ENCODE data around the gene LBX2.
A peak's percentile ranks its signal among the peaks of the same experiment; 100 is the strongest.

The LBX2 gene, protein sequence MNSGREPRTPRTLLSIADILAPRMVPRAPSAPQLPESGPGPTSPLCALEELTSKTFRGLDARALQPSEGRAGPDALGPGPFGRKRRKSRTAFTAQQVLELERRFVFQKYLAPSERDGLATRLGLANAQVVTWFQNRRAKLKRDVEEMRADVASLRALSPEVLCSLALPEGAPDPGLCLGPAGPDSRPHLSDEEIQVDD

DNA sequence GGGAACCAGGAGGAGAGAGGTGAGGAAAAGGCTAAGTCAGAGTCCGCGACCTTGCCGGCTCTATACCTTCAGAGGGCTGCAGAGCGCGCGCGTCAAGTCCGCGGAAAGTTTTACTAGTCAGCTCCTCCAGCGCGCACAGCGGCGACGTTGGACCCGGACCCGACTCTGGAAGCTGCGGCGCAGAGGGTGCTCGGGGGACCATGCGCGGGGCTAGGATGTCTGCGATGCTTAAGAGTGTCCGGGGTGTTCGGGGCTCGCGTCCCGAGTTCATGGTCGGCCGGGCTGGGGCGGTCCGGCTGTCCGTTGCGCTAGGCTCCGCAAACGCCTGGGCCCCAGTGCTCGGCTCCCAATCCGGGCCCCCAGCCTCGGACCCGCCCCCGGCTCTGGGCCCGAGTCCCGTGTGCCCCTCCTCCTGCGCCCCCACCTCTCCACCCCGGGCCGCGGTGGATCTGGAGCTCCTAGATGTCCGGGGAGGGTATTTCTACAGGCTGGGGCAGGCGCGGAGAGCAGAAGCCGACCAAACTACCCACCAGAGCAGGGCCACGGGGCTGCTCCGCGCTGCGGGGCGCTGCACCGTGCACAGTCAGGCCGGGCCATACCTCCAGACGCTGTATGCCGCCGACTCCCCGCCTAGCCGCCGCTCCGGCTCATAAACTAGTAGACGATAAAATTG lies at the start of gene LBX2:
LBX2 (minus strand) TSS at position 337 of the 673 bp plus-strand sequence; CDS start at position 271, 66 bp downstream.
- no peak for DNase-seq

DNA sequence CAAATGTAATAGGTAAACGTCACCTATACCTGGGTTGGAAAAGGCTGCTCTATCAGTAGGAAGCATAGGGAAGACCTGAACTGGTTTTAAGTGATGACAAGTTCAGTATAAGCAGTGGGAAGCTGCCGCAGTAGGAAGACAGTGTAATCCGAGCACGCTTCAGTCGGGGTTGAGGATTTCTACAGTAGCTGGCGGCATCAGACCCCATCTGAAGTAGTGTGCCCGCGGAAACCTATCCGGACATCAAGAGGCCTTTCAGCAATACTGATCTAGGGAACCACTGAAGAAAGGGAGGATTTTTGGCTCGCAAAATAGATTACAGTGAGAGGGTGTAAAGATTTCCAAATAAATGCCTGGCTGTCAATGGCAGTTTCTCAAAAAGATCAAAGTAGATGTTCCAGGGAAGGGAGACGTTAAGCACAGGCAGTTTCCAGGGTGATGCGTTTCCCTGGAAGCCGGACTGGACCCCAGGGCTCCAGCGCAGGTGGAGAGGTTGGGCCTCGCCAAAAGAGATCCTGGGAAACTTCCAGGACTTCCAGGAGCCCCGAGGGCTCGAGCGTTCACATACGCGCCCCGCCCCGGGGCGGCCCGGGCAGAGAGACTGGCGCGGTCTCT lies 49.0 kb upstream of the LBX2 start:
- no peak for DNase-seq

DNA sequence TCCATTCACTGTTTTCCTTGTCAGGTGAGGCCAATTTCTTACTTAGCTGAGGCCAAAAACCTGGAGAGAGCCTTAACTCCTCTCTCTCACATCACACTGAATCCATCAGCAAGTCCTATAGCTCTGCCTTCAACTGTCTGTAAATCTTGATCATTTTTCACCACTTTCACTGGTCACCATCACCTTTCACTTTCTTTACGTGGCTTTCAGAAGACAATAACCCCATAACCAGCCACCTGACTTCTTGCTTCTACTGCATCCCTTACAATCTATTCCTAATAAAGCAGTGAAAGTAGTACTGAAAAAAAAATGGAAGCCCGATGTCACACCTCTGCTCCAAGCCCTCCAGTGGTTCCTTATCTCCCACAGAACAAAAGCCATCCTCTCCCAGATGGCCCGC lies 46.6 kb upstream of the LBX2 start:
- no peak for DNase-seq

DNA sequence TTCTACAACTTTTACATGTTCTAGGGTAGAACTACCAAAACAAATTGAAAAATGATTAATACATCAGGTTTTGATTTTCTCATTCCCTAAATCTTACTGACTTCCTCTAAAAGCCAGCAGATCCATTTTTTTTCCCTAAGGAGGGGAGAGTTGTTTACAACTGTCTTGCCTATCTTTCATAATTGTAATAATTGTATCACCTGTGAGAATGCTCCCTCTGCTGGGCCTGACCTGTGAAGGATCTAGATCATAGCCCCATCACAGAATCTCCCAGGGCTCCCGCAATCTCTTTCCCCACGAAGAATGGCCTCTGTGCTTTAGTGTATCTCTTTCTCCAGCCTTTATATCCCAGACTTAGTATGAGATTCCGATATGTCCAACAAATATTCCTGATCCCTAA lies 45.2 kb upstream of the LBX2 start:
- DNase-seq: no peak

DNA sequence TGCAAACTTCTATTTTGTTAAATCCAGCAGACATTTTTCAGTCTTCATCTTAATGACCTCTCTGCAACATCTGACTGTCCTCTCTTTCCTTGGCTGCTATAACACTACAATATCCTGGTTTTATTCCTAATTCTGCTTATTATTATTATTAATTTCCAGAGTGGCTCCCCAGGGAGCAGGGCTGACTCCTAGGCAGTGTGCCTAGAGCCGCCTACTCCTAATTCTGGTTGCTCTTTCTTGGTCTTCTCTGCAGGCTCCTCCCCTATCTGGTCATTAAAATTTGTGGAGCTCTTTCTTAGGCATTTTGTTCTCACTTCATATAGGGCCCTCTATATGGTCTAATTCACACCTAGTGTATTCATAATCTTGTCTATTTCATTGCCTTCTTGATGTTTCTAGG lies 43.6 kb upstream of the LBX2 start:
- DNase-seq: no peak

DNA sequence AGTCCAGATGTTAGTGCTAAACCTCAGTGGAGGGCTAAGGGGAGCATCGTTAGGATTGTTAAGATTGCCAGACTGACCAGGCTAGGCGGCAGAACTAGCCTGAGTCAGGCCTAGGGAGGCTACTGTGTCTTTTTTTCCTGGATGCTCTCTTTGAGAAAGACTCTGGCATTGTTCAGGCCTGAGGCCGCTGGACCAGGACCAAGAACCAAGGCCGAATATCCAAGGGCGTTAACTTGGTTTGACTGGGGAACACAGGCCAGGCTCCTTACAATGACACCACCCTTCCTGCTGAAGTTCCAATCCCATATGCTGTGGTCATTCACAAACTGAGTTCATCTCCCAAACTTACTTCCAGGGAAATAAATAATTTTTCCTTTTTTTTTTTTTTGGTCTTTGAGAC lies 40.9 kb upstream of the LBX2 start:
- no peak for DNase-seq

DNA sequence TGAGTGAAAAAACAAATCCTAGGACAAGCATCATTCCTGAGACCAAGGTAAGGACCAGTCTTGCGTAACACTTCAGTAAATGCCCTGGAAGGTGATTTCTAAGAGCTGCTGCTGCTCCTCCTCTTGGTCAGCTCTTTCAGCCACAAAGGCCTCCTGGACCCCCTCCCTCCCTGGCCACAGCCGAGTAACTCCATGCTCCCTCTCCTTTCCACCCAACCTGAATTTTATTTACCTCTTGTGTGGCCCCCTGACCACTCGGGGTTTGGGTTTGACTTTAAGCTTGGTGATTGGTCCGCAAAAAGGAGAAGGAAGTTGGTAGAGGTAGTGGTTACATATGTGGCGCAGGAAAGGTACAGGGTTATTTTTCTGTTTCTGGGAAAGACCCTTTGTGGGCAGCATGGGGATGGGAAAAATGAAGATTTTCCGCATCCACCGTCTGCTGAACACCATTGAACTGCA lies 39.5 kb upstream of the LBX2 start:
- DNase-seq: no peak

DNA sequence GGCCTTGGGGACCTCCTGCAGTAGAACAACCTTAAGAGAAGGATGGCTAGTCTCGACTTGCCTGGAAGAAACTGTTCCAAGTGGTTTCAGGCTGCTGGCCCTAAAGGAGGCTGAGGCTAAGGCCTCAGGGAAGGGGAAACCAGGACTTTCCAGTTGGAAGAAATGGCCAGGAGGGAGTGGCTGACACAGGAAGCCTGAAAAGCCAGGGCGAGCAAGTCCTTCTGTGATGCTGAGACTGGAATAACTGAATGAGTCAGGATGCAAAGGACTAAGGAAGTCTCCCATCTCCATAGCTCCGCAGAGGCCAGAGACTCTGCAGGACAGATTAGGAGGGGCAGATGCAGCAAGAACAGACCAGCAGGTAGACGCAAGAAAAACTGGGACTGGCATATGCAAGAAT lies 37.7 kb upstream of the LBX2 start:
- DNase-seq: no peak

DNA sequence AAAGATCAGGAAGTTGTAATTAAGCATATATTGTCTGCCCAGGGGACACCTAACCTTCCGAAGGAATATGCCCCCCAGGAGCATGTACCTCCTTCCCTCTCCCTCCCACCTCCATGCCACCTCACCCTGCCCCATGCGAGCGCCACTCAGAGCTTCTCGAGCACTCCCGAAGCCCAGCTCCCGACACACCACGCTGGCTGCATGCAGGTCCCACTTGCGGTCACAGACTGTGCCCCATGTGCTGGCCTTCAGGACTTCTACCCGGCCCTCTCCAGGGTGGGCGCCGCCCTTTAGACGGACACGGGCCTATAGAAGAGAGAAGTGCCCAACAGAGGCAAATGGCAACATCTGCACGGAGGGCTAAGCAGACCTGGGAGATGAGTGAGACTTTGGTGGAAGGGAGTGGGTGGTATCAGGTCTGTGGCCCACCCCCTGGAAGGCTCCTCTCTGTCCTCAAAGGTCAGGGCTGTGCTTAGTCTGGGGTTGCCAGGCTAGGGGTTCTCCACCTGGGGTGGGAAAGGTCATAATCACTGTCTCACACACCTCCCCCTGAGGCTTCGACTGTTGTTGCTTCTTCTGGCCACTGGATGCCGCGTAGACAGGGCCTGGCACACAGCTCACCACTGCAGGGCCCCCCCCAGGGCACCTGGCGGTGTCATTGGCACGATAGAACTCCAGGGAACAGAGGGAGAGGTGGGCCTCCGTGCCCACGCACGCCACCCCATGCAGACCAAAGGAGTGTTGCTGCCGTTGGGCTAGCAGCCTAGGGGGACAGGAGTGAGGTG lies 37.0 kb upstream of the LBX2 start:
- DNase-seq: no peak

DNA sequence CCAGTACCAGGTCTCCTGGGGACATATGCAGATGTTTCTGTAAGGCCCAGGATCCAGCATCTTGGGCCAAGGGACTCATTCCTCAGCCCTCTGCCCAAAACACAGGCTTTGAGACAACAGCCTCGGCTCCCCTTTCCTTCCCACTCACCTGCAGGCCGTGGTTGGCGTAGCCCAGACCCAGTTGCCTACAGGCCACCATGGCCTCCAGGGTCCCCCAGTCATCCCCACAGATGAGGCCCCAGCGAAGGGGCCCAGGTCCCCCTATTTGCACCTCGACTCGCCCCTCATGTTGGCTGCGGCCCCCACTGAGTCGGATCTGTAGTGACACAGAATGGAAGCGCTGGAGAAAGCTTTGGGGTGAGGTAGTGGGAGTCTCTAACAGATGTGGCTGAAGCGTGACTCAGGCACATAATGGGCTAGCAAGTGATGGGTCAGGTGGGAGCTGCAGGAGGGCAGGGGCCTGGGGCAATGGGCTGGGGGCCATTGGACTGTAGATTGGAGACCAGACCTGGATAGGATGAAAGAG lies 36.1 kb upstream of the LBX2 start:
- no peak for DNase-seq

DNA sequence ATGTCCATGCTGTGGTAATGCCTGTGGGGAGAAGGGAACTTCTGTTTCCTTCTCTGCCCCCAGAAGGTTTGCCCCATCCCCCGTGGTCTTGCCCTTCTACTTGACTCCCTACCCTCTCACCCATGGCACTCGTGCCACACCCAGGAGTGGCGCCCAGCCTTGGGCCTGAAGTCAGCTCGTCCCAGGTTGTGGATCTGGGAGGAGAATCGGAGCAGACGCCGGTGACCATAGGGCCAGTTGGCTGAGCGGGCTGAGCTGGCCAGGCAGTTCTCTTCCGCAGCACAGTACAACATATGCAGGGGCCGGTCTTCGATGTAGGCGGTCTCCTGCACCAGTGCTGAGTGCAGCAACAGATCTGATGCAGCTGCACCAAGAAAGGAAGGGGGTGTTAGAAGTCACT lies 35.0 kb upstream of the LBX2 start:
- DNase-seq: no peak

DNA sequence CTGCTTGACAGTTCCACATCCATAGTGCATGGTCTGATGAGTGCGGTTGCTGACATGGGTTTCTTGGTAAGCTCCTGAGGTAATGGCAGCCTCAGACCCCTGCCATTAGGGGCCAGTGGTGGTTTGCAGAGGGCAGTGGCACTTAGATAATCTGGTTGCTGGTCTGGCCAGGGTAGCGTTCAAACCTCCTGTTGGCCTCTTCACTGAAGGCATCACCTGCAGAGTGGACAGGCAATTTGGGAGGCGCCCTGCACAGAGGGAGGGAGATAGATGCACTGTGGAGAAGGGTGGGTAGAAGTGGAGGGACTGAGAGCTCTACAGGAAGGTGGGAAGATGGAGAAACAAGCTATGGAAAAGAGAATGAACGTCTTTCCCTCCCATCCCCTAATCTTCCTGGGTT lies 34.1 kb upstream of the LBX2 start:
- no peak for DNase-seq

DNA sequence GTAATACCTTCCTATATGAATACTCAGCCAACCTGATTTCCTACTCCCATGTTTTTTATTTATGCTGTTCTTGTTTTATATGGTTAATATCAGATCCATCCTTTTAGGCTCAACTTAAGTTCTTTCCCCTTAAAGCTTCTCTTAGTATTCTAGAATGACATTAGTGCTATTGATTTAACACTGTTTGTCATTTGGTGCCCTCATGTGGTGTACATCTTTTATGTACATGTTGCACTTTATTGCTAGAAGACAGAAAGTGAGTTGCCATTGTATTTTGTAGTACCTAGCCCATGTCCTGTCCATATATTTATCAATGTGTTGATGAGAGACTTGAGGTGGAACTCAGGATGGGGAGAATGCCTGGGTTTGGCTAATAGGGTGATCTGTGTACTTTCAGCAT lies 32.8 kb upstream of the LBX2 start:
- DNase-seq: no peak

DNA sequence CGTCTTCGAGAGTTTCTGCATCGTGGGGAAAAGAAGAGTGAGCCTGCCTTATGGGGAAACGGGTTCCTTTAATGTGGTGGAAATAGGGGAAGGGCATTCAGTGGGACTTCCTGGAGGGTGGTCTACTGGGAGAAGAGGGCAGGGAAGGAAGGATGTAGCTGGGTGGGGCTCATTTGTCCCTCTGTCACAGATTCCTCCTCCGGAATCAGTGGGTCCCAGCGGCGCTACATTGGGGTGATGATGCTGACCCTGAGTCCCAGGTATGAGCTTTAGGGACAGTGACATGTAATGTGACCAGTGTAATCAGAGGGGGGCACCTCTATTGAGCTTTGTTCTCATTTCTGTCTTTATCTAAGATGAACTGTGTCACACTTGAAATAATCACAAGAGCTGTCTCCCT lies 32.3 kb upstream of the LBX2 start:
- no peak for DNase-seq

DNA sequence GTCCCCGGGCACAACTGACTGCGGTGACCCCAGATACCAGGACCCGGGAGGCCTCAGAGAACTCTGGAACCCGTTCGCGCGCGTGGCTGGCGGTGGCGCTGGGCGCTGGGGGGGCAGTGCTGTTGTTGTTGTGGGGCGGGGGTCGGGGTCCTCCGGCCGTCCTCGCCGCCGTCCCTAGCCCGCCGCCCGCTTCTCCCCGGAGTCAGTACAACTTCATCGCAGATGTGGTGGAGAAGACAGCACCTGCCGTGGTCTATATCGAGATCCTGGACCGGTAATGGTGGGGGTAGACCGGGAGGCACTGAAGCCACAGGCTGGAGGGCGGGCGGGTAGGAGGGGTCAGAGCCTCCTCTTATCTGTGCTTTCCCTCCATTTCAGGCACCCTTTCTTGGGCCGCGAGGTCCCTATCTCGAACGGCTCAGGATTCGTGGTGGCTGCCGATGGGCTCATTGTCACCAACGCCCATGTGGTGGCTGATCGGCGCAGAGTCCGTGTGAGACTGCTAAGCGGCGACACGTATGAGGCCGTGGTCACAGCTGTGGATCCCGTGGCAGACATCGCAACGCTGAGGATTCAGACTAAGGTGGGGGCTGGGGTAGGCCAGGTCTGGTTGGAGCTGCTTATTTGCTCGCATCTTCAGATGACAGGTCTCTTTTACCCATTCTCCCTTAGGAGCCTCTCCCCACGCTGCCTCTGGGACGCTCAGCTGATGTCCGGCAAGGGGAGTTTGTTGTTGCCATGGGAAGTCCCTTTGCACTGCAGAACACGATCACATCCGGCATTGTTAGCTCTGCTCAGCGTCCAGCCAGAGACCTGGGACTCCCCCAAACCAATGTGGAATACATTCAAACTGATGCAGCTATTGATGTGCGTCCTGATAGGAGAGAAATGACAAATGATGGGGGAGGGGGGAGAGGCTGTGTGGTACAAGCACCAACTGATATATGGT lies 31.1 kb upstream of the LBX2 start:
- DNase-seq: peak; percentile 82

DNA sequence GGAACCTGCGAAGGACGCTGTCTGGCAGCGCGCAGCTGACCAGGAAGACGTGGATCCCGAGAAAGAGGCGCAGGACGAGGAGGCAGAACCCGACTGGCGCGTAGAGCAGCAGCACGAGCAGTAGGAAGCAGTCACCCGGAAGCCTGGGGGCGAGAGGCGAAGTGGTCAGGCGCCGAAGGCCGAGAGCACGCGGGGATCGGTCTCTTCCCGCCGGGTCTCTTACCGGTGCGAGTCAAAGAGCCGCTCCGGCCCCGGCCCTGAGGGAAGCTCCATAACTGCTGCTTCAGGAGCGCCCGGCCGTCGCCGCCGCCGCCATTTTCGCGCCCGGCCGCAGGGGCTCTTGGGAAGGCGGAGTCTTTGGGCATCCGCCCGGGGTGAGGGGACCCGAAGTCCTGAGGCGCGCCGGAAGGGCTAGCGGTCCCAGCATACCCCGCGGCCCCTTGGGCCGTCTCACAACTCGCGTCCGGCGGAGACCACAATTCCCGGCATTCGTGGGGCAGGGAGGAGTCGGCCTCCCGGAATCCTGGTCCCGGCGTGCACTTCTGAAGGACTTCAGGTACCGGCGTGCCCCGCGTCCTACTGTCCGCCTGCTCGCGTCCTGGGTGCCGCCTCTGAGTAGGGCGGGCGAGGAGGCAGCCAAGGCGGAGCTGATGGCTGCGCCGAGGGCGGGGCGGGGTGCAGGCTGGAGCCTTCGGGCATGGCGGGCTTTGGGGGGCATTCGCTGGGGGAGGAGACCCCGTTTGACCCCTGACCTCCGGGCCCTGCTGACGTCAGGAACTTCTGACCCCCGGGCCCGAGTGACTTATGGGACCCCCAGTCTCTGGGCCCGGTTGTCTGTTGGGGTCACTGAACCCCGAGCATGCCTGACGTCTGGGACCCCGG lies 30.2 kb upstream of the LBX2 start, which contains the start of the genes AUP1 and HTRA2:
AUP1 (minus strand) TSS at position 350 of the 882 bp plus-strand sequence; CDS start at position 273, 77 bp downstream.
HTRA2 (plus strand) TSS at position 577 of the 882 bp plus-strand sequence; CDS start at position 651, 74 bp downstream.
- DNase-seq: peak; percentile 96

DNA sequence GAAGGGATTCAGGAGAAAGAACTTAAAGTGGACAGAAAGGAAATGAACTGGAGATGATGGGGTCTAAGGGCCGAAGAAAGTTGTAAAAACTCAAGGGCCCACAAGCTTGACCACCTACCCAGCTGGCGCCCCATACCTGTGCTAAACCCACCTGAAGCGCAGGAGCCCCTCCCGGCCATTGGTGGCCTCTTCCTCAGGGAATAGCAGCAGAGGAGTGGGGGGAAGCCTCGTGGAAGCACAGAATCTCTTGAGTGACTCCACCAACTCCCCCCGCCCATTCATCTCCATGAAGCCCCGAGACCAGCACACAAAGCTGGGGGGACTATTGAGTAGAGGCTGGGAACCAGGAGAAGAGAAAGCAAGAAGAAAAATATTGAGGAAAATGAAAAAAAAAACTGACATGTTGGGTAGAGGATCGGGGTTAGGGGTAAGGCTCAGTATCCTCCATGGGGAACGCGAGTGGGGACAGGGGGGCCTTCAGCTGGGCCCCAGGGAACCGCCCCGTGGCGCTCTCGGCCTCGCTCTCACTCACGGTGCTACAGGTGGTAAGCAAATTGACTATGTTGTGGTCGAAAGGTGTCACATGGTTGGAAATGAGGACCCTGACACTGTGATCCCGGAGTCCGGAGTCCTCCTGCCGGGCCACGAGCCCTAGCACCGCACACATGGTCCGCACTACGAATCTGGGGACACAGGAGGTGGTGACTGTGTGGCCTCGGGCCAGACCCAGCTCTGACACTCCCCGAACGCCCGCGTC lies 29.4 kb upstream of the LBX2 start:
- DNase-seq: no peak

DNA sequence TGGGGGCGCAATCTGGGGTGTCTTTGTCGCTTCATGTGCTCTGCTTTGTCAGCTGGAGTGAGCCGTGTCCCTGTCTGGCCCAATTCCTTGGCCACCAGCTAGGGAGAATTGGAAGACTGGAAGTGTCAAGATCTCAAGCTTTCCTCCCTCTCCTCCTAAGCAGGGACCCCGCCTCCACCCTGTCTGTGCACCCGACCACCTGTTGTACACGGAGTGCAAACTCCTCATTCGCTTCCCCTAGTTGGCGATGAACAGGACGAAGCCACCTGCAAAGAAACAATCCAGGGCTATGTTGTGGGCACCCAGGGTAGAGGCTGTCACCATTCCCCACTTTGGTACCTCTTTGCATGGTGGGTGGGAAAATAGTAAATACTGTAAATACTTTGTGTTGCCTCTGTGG lies 28.3 kb upstream of the LBX2 start:
- DNase-seq: no peak

DNA sequence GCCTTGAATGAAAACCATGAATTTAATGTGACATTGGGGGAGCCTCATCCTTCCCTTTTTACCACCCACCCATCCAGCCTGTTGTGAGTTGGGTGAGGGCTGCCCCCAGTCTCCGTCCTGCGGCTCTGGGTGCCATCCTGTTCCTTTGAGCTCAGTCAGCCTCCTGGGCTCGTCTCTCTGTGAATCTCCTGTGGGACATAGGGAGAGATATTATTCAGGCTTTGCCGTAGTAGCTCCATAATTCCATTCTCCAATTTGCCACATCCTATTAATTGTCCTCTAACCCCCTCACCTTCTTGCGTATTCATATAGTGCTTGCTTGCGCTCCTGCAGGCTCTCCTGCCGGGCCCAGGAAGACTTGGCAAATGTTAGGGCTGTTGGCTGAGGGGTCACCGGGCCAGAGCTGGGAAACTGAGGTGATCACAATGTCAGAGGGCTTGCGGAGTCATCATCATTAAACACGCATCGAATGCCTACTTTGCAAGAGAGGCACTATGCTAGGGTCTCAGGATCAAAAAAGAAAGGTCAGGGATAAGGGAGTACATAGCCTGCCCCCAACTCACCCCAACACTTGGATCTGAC lies 27.3 kb upstream of the LBX2 start:
- no peak for DNase-seq
